SU-DHL-6 (cell line): ENCODE data around the gene HEMK1.

Experiments used
- EZH2phosphoT487 ChIP-seq: fragments of 200-600 bp; sonication (generic), shearing (Covaris generic); conservative IDR thresholded peaks from 2 replicates; pipeline ENCODE4 v1.6.1; 2018; ENCODE audit warnings: mild to moderate bottlenecking, antibody characterized with exemption, low read length, moderate library complexity, mixed read lengths
- TF ChIP-seq, protein P1 (sequence below): fragments of 200-600 bp; sonication (generic); IDR thresholded peaks from one replicate; pipeline ENCODE4 v1.5.1; 2017; ENCODE audit warnings: antibody characterized with exemption, mild to moderate bottlenecking, low read length, moderate library complexity; ENCODE audit not compliant: insufficient read depth, poor library complexity, severe bottlenecking

DNA sequence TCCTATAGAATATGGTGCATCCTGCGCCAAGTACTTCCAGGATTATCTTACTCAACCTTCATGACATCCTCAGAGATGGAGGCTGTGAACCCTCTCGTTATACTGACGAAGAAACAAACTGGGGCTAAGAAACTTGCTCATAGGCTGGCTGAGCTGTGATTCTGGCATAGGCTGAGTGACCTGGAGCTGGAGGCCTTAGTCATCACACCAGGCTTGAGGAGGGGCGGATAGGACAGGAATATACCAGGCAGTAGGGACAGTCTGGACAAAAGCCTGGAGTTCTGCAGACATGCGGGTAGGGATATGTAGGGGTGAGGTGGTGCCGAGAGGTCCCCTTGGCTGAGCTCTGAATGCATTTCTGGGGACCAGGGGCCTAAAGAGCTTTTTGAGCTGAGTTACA lies 18.1 kb downstream of the HEMK1 start:
- TF ChIP-seq, protein P1, sequence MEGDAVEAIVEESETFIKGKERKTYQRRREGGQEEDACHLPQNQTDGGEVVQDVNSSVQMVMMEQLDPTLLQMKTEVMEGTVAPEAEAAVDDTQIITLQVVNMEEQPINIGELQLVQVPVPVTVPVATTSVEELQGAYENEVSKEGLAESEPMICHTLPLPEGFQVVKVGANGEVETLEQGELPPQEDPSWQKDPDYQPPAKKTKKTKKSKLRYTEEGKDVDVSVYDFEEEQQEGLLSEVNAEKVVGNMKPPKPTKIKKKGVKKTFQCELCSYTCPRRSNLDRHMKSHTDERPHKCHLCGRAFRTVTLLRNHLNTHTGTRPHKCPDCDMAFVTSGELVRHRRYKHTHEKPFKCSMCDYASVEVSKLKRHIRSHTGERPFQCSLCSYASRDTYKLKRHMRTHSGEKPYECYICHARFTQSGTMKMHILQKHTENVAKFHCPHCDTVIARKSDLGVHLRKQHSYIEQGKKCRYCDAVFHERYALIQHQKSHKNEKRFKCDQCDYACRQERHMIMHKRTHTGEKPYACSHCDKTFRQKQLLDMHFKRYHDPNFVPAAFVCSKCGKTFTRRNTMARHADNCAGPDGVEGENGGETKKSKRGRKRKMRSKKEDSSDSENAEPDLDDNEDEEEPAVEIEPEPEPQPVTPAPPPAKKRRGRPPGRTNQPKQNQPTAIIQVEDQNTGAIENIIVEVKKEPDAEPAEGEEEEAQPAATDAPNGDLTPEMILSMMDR, result no peak
- no peak for TF ChIP-seq EZH2phosphoT487
